GF-D8 (cell line): ENCODE measurements around the gene THBS1.

Experiments
- DNase-seq: peaks from one replicate; lab custom pipeline; 2025; lab: John Stamatoyannopoulos, UW

Gene THBS1

GRCh38 chr15:39589193-39589814 lies 8.4 kb downstream of the THBS1 start:
- no peak for DNase-seq

- DNase-seq = no peak
These were observed 9.2 kb downstream of the THBS1 start for GRCh38 chr15:39589815-39590644.

- no peak for DNase-seq
These were observed 10.4 kb downstream of the THBS1 start for GRCh38 chr15:39591141-39591895.

GRCh38 chr15:39591896-39592315 lies 11.0 kb downstream of the THBS1 start:
- DNase-seq = no peak

GRCh38 chr15:39592500-39592899 lies 11.6 kb downstream of the THBS1 start:
- DNase-seq = no peak

GRCh38 chr15:39593071-39593655 lies 12.3 kb downstream of the THBS1 start:
- no peak for DNase-seq

- no peak for DNase-seq
These were observed 13.0 kb downstream of the THBS1 start for GRCh38 chr15:39593656-39594445.

GRCh38 chr15:39594446-39595337 lies 13.8 kb downstream of the THBS1 start:
- no peak for DNase-seq

- DNase-seq = no peak
These were observed 14.7 kb downstream of the THBS1 start for GRCh38 chr15:39595338-39596221.

GRCh38 chr15:39596358-39597051 lies 15.6 kb downstream of the THBS1 start:
- DNase-seq = no peak

GRCh38 chr15:39597336-39597735 lies 16.5 kb downstream of the THBS1 start:
- DNase-seq = no peak

- no peak for DNase-seq
These were observed 16.9 kb downstream of the THBS1 start for GRCh38 chr15:39597751-39598185.

- no peak for DNase-seq
These were observed 17.4 kb downstream of the THBS1 start for GRCh38 chr15:39598186-39598850.

- DNase-seq = no peak
These were observed 18.3 kb downstream of the THBS1 start for GRCh38 chr15:39598958-39599845.

- no peak for DNase-seq
These were observed 19.0 kb downstream of the THBS1 start for GRCh38 chr15:39599871-39600270.

GRCh38 chr15:39602143-39602542 lies 21.3 kb downstream of the THBS1 start:
- no peak for DNase-seq

GRCh38 chr15:39605146-39605545 lies 24.3 kb downstream of the THBS1 start:
- no peak for DNase-seq
